HepG2 (cell line): ENCODE data around the gene IGLON5. TPM values are rescaled to one million over a fixed set of nuclear protein-coding genes. Genes with fewer than 3 reads are reported as not detected.

Experiments used
- FOXC1 ChIP-seq: sonication (generic); formaldehyde crosslinking; IDR thresholded peaks from 2 replicates; pipeline ENCODE4 v1.8.0; 2022; ENCODE audit warnings: mild to moderate bottlenecking, missing genetic modification reagents, borderline replicate concordance
- FOXP1 ChIP-seq, 2 experiments: fragments of 450-650 bp in 1 of 2; IDR thresholded peaks; 2 replicates each; pipeline ENCODE4 v1.6.1; 2017 to 2018; ENCODE audit warnings: antibody characterized with exemption in 1 of 2
- HOXA3 ChIP-seq: sonication (generic); formaldehyde crosslinking; IDR thresholded peaks from 2 replicates; pipeline ENCODE4 v1.5.0; 2020; ENCODE audit warnings: missing genetic modification reagents
- JUND ChIP-seq: sonication (generic); formaldehyde crosslinking; IDR thresholded peaks from 2 replicates; pipeline ENCODE4 v1.8.0; 2022; ENCODE audit warnings: mild to moderate bottlenecking, missing genetic modification reagents
- KAT7 ChIP-seq: IDR thresholded peaks from 2 replicates; pipeline ENCODE4 v1.6.1; 2018; ENCODE audit warnings: borderline replicate concordance, missing compliant biosample characterization
- KLF16 ChIP-seq, 2 experiments: sonication (generic) in 1 of 2; formaldehyde crosslinking in 1 of 2; IDR thresholded peaks; 2 replicates each; pipeline versions ENCODE4 v1.6.1 to v1.8.0; 2016 to 2023; ENCODE audit warnings: missing genetic modification reagents in 2 of 2, missing compliant biosample characterization in 1 of 2
- MAZ ChIP-seq, 2 experiments: sonication (generic) in 1 of 2; formaldehyde crosslinking in 1 of 2; IDR thresholded peaks; 2 replicates each; pipeline versions ENCODE4 v1.5.0 to v1.6.1; 2012 to 2020; ENCODE audit warnings: low read depth in 2 of 2, mild to moderate bottlenecking in 2 of 2, borderline replicate concordance in 1 of 2, improper control_type of control experiment in 1 of 2, low read length in 1 of 2, missing genetic modification reagents in 1 of 2, moderate library complexity in 1 of 2
- PLRG1 ChIP-seq: fragments of 450-650 bp; conservative IDR thresholded peaks from 2 replicates; pipeline ENCODE4 v1.6.1; 2016
- PRDM10 ChIP-seq: sonication (generic); formaldehyde crosslinking; IDR thresholded peaks from 2 replicates; pipeline ENCODE4 v1.4.0; 2020; ENCODE audit warnings: low read depth, missing genetic modification reagents
- SPEN ChIP-seq: sonication (generic); formaldehyde crosslinking; IDR thresholded peaks from 2 replicates; pipeline ENCODE4 v1.5.1; 2020; ENCODE audit warnings: low read depth, mild to moderate bottlenecking, missing genetic modification reagents
- TAF1 ChIP-seq: sonication (generic); formaldehyde crosslinking; IDR thresholded peaks from 2 replicates; pipeline ENCODE4 v1.4.0; 2020; ENCODE audit warnings: missing genetic modification reagents
- TOPORS ChIP-seq: sonication (generic); formaldehyde crosslinking; IDR thresholded peaks from 2 replicates; pipeline ENCODE4 v1.8.0; 2023; ENCODE audit warnings: mild to moderate bottlenecking, missing genetic modification reagents
- TP53 ChIP-seq: sonication (generic); formaldehyde crosslinking; conservative IDR thresholded peaks from 2 replicates; pipeline ENCODE4 v1.4.0; 2020; ENCODE audit warnings: missing genetic modification reagents
- YEATS2 ChIP-seq: sonication (generic); formaldehyde crosslinking; IDR thresholded peaks from 2 replicates; pipeline ENCODE4 v1.4.0; 2020; ENCODE audit warnings: missing genetic modification reagents, borderline replicate concordance
- ZBTB2 ChIP-seq: sonication (generic); formaldehyde crosslinking; IDR thresholded peaks from 2 replicates; pipeline ENCODE4 v1.8.0; 2022; ENCODE audit warnings: low read depth, missing genetic modification reagents
- ZBTB20 ChIP-seq: sonication (generic); formaldehyde crosslinking; IDR thresholded peaks from 2 replicates; pipeline ENCODE4 v1.8.1; 2023; ENCODE audit warnings: missing genetic modification reagents, low read depth, mild to moderate bottlenecking, borderline replicate concordance
- ZBTB25 ChIP-seq: IDR thresholded peaks from 2 replicates; pipeline ENCODE4 v1.6.1; 2018; ENCODE audit warnings: missing genetic modification reagents
- ZMAT3 ChIP-seq: sonication (generic); formaldehyde crosslinking; conservative IDR thresholded peaks from 2 replicates; pipeline ENCODE4 v1.7.0; 2021; ENCODE audit warnings: missing genetic modification reagents
- ZNF350 ChIP-seq: sonication (generic); formaldehyde crosslinking; IDR thresholded peaks from 2 replicates; pipeline ENCODE4 v1.4.0; 2020; ENCODE audit warnings: mild to moderate bottlenecking, low read depth, missing genetic modification reagents, borderline replicate concordance
- ZNF558 ChIP-seq: sonication (generic); formaldehyde crosslinking; IDR thresholded peaks from 2 replicates; pipeline ENCODE4 v1.9.0; 2022; ENCODE audit warnings: mild to moderate bottlenecking, missing genetic modification reagents, borderline replicate concordance
- ZNF564 ChIP-seq: sonication (generic); formaldehyde crosslinking; IDR thresholded peaks from 2 replicates; pipeline ENCODE4 v1.8.1; 2023; ENCODE audit warnings: mild to moderate bottlenecking, missing genetic modification reagents
- ZNF580 ChIP-seq: IDR thresholded peaks from 2 replicates; pipeline ENCODE4 v1.6.1; 2016; ENCODE audit warnings: low read depth, borderline replicate concordance
- polyA plus RNA-seq, 8 experiments: library from polyadenylated mRNA; depleted of rRNA in 3 of 8; stranded (reverse) in 7 of 8; unstranded in 1 of 8; fragments of >200 nt; fragmentation: Illumina TruSeq in 4 of 8; extraction: Trizol in 4 of 8; gene quantifications; 2 replicates each; pipeline versions ENCODE4 v1.2.1 to v1.2.3, GENCODE V29; 2011 to 2016; ENCODE audit warnings: low read depth in 4 of 8, missing spikeins in 1 of 8, mixed read lengths in 1 of 8; ENCODE audit not compliant: insufficient read depth in 1 of 8
- total RNA-seq, 5 experiments: library from RNA; depleted of rRNA; stranded (reverse); fragments of >200 nt; fragmentation: Illumina TruSeq; extraction: Trizol; gene quantifications; 2 replicates each; pipeline ENCODE4 v1.2.3, GENCODE V29; 2016; ENCODE audit warnings: low read depth in 1 of 5

The IGLON5 gene
- total and polyA plus RNA-seq, 2 of the 13 experiments (the other 11 are each of a cell fraction or from before 2014, with no cell fraction given), result 0.04 to 5.7 TPM

GRCh38 chr19:51367565-51368365, 56.3 kb downstream of the IGLON5 start (continued):
- TF ChIP-seq FOXC1 (0 out of 2 replicates have a peak, but pooled peaks have one; percentile 8), PLRG1 (no peak), TOPORS (CRISPR knock-in tag) (peak; percentile 79; the same call in 1 of the 2 replicates), ZNF350 (peak; percentile 77; the same call in 1 of the 2 replicates), ZBTB25 (CRISPR knock-in tag) (no peak; the same call in 1 of the 2 replicates), SPEN (CRISPR knock-in tag) (peak; percentile 43; the same call in 1 of the 2 replicates), TAF1 (CRISPR knock-in tag) (peak; percentile 86), MAZ (IDR thresholded peaks at IDR 0.05; ENCODE audit: borderline replicate concordance, low read depth, low read length) (peak; percentile 75; the same call in 1 of the 2 replicates), MAZ (CRISPR knock-in tag; IDR thresholded peaks at IDR 0.05; ENCODE audit: low read depth) (peak; percentile 84), YEATS2 (peak; percentile 56; the same call in 1 of the 2 replicates), TP53 (no peak), ZNF564 (CRISPR knock-in tag) (0 out of 2 replicates have a peak, but pooled peaks have one; percentile 14), KAT7 (peak; percentile 47), ZNF558 (CRISPR knock-in tag) (peak; percentile 97), JUND (peak; percentile 47; the same call in 1 of the 2 replicates), ZNF580 (CRISPR knock-in tag) (peak; percentile 63; the same call in 1 of the 2 replicates), ZBTB20 (peak; percentile 28; the same call in 1 of the 2 replicates), KLF16 (CRISPR knock-in tag; IDR thresholded peaks at IDR 0.05) (peak in 1 of 2 experiments; percentile 53; a peak in 2 of 4 replicates), ZMAT3 (CRISPR knock-in tag) (0 out of 2 replicates have a peak, but pooled peaks have one; percentile 35), ZBTB2 (CRISPR knock-in tag) (peak; percentile 84), FOXP1 (IDR thresholded peaks at IDR 0.05) (no peak), FOXP1 (CRISPR knock-in tag; IDR thresholded peaks at IDR 0.05) (no peak), PRDM10 (CRISPR knock-in tag) (0 out of 2 replicates have a peak, but pooled peaks have one; percentile 37), HOXA3 (peak; percentile 56; the same call in 1 of the 2 replicates)
